ELR (cell line): Measurements from ENCODE around the gene ATG7.
A peak's percentile ranks its signal among the peaks of the same experiment; 100 is the strongest.

Experiments used
- DNase-seq: peaks from one replicate; pipeline ENCODE4 v3.0.0-alpha.2; 2015; ENCODE audit warnings: low read depth

ATG7 gene, protein sequence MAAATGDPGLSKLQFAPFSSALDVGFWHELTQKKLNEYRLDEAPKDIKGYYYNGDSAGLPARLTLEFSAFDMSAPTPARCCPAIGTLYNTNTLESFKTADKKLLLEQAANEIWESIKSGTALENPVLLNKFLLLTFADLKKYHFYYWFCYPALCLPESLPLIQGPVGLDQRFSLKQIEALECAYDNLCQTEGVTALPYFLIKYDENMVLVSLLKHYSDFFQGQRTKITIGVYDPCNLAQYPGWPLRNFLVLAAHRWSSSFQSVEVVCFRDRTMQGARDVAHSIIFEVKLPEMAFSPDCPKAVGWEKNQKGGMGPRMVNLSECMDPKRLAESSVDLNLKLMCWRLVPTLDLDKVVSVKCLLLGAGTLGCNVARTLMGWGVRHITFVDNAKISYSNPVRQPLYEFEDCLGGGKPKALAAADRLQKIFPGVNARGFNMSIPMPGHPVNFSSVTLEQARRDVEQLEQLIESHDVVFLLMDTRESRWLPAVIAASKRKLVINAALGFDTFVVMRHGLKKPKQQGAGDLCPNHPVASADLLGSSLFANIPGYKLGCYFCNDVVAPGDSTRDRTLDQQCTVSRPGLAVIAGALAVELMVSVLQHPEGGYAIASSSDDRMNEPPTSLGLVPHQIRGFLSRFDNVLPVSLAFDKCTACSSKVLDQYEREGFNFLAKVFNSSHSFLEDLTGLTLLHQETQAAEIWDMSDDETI

DNA sequence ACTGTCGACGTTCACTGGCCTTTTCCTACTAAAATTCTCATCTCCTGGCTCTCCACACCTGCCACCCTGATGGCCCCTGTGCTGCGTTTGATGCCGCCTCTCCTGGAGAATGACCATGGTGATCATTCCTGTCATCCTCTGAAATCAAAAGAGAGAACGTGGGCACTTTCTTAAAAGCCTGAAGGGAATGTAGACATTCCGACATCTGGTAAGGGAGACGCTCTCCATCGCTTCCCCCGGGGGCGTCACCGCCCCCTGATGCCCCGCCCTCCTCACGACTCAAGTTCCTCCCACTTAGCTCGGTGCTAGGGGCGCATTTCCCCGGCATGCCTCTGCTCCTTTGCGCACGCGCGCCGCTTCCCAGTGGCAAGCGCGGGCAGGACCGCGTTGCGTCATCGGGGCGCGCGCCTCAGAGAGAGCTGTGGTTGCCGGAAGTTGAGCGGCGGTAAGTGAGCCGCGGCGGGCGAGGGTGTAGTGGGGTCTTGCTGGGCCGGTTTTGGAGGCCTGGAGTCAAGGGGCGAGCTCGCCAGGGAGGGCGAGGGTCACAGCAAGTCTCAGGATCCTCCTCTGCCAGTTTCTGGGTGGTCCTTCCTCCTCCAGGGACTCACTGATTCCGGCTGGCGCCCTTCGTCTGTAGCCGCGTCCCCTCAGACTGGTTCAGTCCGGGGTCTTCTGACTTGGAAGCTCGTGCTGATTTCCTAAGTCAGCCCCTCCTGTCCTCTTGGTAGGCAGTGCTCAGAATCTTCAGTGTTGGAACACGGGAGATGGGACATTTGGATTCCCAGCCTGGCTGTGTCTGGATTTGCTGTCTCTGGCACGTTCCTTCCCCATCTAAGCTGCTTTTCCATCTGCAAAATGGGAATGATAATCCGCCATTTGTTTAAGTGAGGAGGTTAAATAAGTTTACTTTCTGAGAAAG is at the start of gene ATG7:
Gene ATG7, plus strand, starts transcription at position 412 of the 919 bp plus-strand sequence. CDS start 26,299 bp downstream, outside the sequence.
- peak; percentile 97 for DNase-seq

DNA sequence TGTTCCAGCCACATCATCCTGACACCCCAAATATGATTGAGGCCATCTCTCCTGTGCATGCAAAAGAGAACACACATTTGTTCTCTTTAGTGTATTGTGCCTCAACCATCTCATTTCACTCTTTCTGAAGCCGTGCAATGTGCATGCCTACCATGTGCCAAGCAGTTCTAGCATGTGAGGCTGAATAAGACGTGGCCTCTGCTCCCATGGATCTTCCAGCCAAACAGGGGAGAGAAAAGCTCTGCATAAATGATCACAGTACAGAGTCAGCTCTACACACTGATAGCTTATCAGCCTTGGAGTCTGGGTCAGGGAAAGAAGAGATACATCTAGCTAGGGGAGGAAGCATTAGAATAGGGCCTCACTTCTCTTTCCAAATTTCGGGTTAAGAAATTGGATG is 48.2 kb upstream of the ATG7 start:
- no peak for DNase-seq

DNA sequence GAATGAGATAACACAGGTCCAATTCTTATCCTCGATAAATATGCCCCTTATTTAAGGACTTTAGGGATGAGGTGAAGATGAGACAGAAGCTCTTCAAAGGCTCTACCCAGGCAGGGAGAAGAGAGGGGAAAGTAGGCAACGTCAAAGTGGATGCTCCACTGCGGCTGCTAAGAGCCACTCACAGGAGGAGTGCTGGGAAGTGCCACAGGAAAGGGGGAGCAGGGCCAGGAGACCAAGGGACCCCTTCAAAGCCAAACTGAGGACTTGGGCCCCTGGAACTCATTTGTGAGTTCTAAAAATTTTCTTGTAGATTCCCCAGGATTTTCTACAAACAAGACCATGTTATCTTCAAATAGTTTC is 47.3 kb upstream of the ATG7 start:
- no peak for DNase-seq

DNA sequence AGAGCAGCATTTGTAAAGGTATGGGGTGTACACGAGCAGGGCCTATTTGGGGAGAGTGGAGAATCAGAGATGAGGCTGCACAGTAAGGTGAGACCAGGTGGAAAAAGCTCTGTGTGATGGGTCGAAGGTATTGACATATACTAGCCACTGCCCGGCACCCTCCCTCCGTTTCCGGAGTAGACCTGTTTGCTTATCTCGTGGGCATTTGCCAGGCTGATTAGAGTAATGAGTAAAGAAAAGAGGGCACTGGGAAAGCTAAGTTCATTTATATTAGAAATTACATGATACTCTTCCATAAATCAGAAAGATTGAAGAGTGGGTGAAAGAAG is 46.2 kb upstream of the ATG7 start:
- DNase-seq = no peak

DNA sequence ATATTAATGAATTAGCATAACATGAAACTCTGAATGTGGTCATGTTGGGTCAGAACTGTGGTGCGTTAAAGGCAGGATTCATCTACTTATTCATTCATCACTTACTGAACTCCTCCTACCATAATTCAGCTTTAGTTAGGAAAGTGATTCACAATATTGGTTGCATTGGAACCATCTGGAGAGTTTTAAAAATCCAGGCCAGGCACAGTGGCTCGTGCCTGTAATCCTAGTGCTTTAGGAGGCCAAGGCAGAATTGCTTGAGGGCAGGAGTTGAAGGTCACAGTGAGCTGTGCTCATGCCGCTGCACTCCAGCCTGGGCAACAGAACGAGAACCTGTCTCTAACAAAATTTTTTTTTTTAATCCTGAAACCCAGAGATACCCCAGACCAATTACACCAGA is 44.2 kb upstream of the ATG7 start:
- no peak for DNase-seq

DNA sequence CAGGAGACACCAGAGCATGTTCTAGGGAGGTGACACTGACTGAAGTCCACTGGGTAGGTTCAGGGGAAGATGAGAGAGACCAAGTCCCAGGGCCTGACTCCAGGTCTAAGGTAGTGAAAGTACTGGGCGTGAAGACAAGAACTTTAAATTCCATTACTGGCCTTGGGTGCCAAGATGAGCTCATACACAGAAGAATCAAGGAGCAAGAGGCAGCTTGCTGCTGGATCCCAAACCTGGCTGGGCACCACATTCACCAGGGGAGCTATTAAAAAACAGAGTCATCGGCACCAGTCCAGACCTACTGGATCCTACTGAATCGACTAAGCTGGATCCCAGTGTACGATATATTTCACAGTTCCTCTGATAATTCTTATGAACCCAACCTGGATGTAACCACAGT is 42.1 kb upstream of the ATG7 start:
- no peak for DNase-seq

DNA sequence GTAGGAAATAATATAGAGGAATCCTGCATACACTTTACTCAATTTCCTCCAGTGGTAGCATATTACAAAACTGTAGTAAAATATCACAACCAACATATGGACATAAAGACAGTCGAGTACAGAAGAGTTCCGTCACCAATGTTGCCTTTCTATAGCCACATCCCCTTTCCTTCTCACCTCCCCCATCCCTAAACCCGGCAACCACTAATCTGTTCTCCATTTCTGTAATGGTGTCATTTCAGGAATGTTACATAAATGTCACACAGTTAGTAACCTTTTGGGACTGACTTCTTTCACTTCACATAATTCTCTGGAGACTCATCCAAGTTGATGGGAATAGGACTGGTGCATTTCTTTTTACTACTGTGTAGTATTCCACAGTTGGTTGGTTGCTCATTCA is 41.4 kb upstream of the ATG7 start:
- DNase-seq = no peak

DNA sequence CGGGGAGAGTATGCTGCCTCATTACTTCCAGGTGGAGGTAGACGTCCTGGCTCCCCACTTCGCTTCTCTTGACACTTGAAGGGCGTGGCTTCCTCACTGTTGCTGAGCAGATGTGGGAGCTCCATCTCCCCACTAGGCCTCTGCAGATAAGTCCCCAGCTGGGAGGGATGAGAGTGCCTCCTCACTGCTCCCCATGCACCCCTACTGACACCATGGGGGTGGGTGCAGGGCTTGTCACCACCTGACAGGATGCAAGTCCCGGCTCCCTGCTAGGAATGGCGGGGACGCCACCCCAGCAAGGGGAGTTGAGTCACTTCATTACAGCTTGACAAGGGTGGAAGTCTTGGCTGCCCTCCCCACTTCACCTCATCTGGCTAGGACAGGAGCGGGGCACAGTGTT is 36.8 kb upstream of the ATG7 start:
- DNase-seq = no peak

DNA sequence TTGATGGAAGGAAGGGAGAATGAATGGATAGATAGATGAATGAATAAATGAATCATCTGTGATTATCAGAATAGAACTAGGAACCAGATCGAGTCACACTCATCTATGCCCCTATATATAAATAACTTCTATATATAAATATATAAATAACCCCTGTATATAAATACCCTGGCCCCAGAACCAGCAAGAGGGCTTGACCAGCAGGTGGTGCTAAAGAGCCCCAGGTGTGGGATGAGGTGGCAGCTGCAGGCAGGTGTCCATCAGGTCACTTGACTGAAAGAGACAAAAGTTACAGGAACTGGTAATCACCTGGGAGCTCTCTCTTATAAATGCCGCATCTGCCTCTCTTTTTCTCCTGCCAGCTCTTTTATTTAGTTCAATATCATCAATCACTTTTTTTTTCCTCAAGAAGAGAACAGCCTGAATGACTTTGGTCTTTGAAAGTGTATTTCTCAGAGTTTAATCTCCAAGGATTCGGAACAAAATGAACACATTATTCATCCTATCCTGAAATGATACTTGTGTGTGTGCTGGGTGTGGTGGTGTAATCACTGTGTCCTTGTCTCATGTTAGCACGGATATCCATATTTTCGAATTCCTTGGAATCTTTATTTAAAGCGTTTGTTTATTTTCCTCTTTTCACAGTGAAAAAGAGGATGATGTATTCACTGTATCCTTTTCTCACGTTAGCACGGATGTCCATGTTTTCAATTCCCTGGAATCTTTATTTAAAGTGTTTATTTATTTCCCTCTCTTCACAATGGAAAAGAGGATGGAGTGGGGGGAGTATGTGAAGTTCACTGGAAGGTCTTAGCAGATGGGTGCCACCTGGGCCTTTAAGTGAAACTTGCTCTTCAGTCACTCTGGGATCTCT is 35.4 kb upstream of the ATG7 start:
- DNase-seq = peak; percentile 67

DNA sequence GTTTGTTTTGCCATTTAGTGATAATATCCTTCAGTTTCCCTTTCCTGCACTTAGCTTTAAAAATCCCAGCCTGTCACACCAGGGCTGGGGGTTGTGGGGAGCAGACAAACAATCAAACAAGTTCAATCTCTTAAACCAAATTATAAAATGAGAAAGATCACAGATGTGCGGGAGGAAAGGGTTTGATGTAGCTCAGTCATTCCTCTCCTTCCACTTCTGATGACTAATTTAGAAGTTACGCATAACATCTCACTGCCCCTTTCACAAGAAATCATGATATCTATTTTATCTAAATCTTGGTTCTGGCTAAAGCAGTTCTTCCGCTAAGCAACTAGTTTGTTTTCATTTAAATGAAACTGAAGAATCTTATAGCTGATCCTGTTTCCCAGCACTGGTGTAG is 34.1 kb upstream of the ATG7 start:
- DNase-seq = peak; percentile 94

DNA sequence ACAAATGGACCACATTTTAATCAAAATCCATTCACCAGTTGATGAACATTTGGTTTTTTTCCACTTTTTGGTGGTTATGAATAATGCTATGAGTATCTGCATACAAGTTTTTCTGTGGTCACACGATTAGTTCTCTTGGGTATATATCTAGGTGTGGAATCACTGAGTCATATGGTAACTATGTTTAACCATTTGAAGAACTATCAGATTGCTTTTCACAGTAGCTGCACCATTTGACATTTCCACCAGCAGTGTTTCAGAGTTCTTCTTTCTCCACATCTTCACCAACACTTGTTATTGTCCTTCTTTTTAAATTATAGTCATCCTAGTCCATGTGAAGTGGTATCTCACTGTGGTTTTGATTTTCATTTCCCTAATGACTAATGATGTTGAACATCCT is 33.3 kb upstream of the ATG7 start:
- DNase-seq = peak; percentile 97

DNA sequence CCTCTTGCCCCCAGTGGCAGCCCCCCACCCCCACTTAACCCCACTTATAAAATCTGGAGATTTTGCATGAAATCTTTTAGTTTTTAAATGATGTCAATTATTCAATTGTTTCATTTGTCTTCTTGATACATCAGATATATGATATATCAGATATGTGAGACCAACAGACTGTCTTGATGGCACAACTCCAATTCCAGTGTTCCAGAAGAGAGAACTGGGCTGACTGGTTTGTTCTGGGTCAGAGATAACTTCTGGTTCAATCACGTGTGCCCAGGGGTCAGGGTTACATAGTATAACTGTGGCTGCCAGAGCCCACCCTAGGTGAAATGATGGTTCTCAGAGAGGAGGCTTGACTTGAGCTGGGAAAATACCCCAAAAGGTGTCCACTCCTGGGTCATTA is 32.4 kb upstream of the ATG7 start:
- no peak for DNase-seq

DNA sequence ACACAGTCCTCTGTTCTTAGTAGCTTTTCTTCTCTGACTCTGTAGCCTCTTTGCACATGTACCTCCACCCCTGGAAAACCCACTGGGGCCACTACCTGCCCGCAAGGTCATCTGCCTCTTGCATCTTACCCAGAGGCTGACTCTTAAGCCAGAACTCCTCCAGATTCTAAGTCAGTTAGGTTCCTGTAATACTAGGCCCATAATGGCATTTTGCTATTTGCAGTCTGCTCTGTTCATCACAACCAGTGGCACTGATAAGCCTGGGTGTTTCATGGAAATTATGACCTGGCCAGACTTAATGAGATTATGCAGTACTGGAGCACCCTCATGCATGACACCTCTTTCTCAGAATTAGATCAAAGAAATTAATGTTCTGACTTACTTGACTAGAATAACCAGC is 31.7 kb upstream of the ATG7 start:
- DNase-seq = no peak

DNA sequence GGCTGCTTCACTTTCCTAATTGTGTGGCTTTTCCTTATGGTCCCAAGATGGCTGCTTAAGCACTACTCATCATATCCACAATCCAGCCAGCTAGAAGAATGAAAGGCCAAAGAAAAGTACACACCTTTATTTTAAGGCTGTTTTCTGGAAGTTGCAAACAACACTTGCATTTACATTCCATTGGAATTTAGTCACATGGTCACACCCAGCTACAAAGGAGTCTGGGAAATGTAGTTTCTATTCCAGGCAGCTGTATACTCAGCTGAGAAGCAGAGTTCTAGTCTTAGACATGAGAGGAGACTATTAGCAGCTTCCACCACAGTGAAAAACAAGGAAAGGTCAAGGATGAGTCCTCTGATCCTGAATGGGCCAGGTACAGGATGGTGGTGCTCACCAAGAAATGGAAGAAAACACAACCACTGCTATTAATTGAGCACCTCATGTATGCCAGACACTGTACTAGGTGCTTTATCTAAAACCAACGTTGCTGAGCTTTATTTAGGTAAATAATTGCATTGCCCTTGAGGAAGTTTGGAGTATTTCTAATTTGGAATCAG is 28.0 kb upstream of the ATG7 start:
- DNase-seq = peak; percentile 64

DNA sequence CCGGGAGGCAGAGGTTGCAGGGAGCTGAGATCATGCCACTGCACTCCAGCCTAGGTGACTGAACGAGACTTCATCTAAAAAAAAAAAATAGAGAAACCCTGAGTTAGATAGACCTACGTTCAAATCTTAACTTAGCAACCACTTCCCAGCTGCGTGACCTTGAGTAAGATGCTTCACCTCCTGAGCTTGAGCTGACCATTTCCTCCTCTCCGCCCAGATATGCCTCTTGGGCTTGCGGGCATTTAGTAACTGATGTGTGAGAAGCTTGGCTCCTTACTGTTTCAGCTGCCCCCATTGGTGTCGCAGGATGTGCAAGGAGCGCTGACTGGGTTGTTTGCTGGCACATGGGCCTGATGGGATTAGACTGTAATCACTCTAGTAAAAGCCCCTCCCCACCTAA is 26.9 kb upstream of the ATG7 start:
- no peak for DNase-seq

DNA sequence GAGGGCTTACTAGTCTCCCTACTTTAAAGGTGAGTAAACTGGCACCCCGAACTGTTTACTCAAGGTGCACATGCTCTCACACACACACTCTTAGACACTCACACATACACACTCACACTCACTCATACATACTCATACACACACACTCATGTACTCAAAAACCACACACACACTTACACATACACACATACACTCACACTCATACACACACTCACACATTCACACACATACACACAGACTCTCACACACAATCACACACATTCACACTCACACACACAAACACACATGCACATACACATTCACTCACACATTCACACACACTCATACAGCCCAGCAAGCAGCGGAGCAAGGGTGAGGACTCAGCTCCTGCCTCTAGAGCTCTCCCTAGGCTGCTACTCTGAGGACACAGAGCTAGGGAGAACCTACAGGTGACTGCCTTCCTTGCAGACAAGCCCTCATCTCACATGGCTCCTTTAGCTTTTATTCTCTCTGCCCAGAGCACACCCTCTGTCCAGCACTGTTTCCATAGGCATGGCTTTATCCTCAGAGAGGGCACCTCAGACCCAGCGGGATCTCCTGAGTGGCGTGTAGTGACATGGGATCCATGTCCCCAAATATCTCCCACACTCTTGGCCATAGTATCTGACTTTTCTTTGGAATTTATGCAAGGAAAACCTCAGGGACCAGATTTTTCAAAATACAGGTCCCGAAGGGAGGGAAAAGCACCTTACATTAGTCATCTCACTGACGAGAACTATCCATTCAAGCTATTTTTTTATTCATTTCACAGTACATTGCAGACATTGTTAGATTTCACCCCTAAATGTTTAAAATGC is 26.2 kb upstream of the ATG7 start:
- DNase-seq = peak; percentile 23

DNA sequence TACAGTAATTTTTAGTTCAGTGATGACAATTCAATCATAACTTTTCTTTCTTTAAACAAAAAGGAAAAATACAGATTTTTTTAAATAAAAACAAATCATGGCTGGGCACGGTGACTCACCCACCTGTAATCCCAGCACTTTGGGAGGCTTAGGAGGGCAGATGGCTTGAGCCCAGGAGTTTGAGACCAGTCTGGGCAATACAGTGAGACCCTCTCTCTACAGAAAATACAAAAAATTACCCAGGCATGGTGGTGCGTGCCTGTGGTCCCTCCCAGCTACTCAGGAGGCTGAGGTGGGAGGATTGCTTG is 25.6 kb upstream of the ATG7 start:
- DNase-seq = peak; percentile 35

DNA sequence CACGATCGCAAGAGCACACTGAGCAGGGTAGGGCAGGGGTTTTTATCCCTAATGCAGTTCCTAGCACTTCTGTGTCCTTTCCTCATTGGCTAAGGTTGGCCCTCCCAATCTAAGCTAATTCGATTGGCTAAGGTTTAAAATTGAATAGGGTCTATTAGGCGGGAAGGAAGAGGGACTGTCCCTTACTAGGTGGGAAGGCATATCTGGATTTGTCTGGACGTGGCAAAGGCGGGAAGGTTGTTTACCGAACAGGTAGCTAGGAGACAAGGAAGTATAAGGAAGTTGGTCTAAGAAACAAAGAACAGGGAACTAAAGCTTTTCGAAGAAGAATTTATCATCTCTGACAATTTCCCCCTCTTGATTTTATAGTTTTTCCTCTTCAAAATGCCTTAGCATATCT is 24.8 kb upstream of the ATG7 start:
- no peak for DNase-seq

DNA sequence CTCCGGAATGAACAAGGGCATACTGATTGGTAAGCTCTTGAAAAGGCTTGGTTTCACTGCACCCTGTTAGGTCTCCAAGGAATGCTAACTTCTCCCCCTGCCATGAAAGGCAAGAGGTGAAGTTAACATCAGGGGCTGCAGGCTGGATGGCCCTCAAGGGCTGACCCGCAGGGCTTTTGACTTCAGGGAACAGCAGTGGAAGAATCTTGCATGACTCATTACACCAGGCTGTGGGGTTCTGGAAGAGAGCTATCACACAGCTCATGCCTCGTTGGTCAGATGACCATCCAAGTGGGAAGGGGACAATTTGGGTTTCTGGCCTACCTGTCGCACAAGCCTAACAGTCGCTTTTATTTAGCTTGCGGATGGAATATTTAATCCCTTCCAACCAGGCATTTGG is 23.6 kb upstream of the ATG7 start:
- DNase-seq = peak; percentile 65

DNA sequence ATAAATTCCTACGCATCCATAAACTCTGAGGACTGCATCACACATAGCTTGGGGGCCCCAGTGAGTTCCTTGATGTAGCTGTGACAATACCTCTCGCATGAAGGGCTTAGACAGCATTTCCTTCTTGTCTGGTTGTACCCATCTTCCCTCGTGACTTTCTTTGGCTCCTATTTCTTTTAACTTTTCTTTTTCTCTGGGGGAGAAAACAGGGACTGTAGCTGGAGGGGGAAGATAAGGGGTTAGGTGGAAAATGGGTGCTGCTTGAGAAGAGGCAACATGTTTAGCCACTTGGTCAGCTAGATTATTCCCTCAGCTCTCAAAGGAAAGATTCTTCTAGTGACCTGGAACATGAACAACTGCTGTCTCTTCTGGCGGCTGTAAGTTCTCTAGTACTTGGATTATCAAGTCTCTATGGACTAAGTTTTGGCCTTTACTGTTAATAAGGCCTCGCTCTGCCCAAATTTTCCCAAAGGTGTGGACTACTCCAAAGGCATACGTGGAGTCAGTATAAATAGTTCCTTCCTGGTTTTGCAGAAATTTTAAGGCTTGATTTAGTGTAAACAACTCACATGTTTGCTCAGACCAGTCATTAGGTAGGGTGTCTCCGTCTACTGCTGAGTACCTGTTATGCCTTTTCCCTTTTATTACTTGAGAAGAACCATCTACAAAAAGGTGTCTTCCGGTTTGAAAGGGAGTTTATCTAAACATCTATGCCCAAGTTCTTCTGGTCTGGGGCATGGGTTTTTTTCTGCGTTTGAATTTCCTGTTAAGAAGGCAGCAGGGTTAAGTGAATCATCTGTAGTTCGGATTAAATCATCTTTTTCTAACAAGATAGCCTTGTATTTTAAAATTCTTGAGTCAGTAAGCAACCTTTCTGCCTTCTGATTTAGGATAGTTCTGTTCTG is 21.0 kb upstream of the ATG7 start:
- DNase-seq = peak; percentile 32
